PC-9 (cell line): ENCODE data around the gene TAF11. TPM values are rescaled to one million over a fixed set of nuclear protein-coding genes. Genes with fewer than 3 reads are reported as not detected.

Experiments
- BruUV-seq: library from RNA; stranded (reverse); fragments of 400-500 nt; replicated peaks from 2 replicates; lab custom pipeline; 2021; lab: Mats Ljungman, UMichigan
- CTCF ChIA-PET: fragments of 300-600 bp; sonication (Branson Sonifier 250); formaldehyde crosslinking; loops from one replicate; lab custom pipeline; 2022; ENCODE audit warnings: antibody characterized with exemption; lab: Charles Lee
- POLR2A ChIA-PET: fragments of 300-600 bp; sonication (Branson Sonifier 250); formaldehyde crosslinking; loops from one replicate; lab custom pipeline; 2022; ENCODE audit warnings: antibody characterized with exemption; ENCODE audit not compliant: unreplicated experiment; lab: Charles Lee
- DNase-seq, 2 experiments: peaks; one replicate each; pipeline versions ENCODE4 v3.0.0 to v3.0.0-alpha.2; 2015 to 2022; ENCODE audit warnings: mixed read lengths in 1 of 2
- H2AFZ ChIP-seq: fragments of 200-600 bp; sonication (generic); 2 replicates; pipeline ENCODE4 v1.8.1; 2017; ENCODE audit warnings: antibody characterized with exemption
- H3F3A ChIP-seq: fragments of 200-600 bp; sonication (generic); 2 replicates; pipeline ENCODE4 v1.8.1; 2017; ENCODE audit warnings: antibody characterized with exemption, mild to moderate bottlenecking, low read depth; ENCODE audit not compliant: insufficient read depth
- H3K27ac ChIP-seq: fragments of 200-600 bp; sonication (generic); 2 replicates; pipeline ENCODE4 v1.6.1; 2016; ENCODE audit warnings: mixed run types
- H3K27me3 ChIP-seq: fragments of 200-600 bp; sonication (generic); 2 replicates; pipeline ENCODE4 v1.6.1; 2016; ENCODE audit warnings: low read depth, mixed run types; ENCODE audit not compliant: insufficient read depth
- H3K36me3 ChIP-seq: fragments of 200-600 bp; sonication (generic); 2 replicates; pipeline ENCODE4 v1.6.1; 2016; ENCODE audit warnings: low read depth, mixed run types
- H3K4me1 ChIP-seq: fragments of 200-600 bp; sonication (generic); replicated peaks from 2 replicates; pipeline ENCODE4 v1.6.1; 2016; ENCODE audit warnings: mixed run types; ENCODE audit not compliant: insufficient read depth
- H3K4me2 ChIP-seq: fragments of 200-600 bp; sonication (generic); 2 replicates; pipeline ENCODE4 v1.6.1; 2017; ENCODE audit warnings: mixed run types
- H3K4me3 ChIP-seq: fragments of 200-600 bp; sonication (generic); 2 replicates; pipeline ENCODE4 v1.6.1; 2016; ENCODE audit warnings: mixed run types
- H3K79me2 ChIP-seq: fragments of 200-600 bp; sonication (generic); 2 replicates; pipeline ENCODE4 v1.6.1; 2017; ENCODE audit warnings: low read depth, mixed run types
- H3K9me2 ChIP-seq: fragments of 200-600 bp; sonication (generic); 2 replicates; pipeline ENCODE4 v1.8.1; 2017; ENCODE audit warnings: mild to moderate bottlenecking; ENCODE audit not compliant: insufficient read depth
- H3K9me3 ChIP-seq: fragments of 200-600 bp; sonication (generic); 2 replicates; pipeline ENCODE4 v1.8.1; 2016; ENCODE audit warnings: low read depth; ENCODE audit not compliant: insufficient read depth
- H4K20me1 ChIP-seq: fragments of 200-600 bp; sonication (generic); 2 replicates; pipeline ENCODE4 v1.8.1; 2017; ENCODE audit not compliant: insufficient read depth
- EZH2 ChIP-seq: fragments of 200-600 bp; sonication (generic); IDR thresholded peaks from 2 replicates; pipeline ENCODE4 v1.8.0; 2017; ENCODE audit warnings: antibody characterized with exemption, low read depth
- intact Hi-C: fragments of 100-400 bp; cut with micrococcal nuclease; formaldehyde crosslinking; loops from one replicate; pipeline ENCODE4 v1.10.0; 2022; ENCODE audit not compliant: unreplicated experiment
- total RNA-seq: library from RNA; stranded (reverse); gene quantifications from 2 replicates; pipeline ENCODE4 v1.2.3, GENCODE V29; 2021
- TF ChIP-seq, protein P1 (sequence below): fragments of 200-600 bp; sonication (generic); conservative IDR thresholded peaks from 2 replicates; pipeline ENCODE4 v1.6.1; 2017; ENCODE audit warnings: mixed run types, antibody characterized with exemption, mild to moderate bottlenecking, moderate library complexity

Gene TAF11
- total RNA-seq, 1 experiment from 2014 or later: 27.2 TPM

DNA sequence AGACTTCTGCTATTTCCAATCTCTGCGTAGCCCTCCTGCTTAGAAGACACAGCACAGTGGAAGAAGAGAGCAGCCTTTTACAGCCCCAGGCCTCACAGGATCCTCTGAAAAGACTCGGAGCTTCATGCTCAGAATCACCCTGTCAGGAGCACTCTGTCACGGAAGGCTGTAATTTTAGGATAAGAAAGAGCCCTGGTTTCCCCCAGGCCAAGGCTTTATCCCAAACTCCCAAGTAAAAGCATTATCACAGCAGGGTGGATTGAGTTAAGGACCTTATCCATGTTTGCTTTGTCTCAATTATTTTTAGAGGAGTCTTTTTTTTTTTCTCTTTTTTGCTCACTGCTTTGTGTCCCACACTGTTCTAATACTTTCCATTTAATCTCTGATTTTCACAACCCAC, 40.4 kb upstream of the TAF11 start:
- no peak for DNase-seq
- TF ChIP-seq, protein P1, sequence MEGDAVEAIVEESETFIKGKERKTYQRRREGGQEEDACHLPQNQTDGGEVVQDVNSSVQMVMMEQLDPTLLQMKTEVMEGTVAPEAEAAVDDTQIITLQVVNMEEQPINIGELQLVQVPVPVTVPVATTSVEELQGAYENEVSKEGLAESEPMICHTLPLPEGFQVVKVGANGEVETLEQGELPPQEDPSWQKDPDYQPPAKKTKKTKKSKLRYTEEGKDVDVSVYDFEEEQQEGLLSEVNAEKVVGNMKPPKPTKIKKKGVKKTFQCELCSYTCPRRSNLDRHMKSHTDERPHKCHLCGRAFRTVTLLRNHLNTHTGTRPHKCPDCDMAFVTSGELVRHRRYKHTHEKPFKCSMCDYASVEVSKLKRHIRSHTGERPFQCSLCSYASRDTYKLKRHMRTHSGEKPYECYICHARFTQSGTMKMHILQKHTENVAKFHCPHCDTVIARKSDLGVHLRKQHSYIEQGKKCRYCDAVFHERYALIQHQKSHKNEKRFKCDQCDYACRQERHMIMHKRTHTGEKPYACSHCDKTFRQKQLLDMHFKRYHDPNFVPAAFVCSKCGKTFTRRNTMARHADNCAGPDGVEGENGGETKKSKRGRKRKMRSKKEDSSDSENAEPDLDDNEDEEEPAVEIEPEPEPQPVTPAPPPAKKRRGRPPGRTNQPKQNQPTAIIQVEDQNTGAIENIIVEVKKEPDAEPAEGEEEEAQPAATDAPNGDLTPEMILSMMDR: no peak
- no peak for TF ChIP-seq EZH2
- POLR2A ChIA-PET: no interaction called here
- no peak overlapping the region for H3K4me2 ChIP-seq
- H3K36me3 ChIP-seq: peaks cover 5% of the 10 kb centered on the region; the same call in 1 of the 2 replicates
- H4K20me1 ChIP-seq: peaks cover 19% of the 10 kb centered on the region; the same call in 1 of the 2 replicates
- H3K4me1 ChIP-seq: 0 out of 2 replicates have a peak, but pooled peaks cover 7% of the 10 kb centered on the region
- intact Hi-C loops: no loop called here
- no peaks in the 10 kb centered on the region for H3K9me3 ChIP-seq
- no peaks in the 10 kb centered on the region for H3K9me2 ChIP-seq
- CTCF ChIA-PET: no interaction called here
- no peaks in the 10 kb centered on the region for H3K27me3 ChIP-seq
- BruUV-seq: no TSS peak
- H3K27ac ChIP-seq: no peak overlapping the region
- H3F3A ChIP-seq: no peaks in the 10 kb centered on the region
- no peak overlapping the region for H3K4me3 ChIP-seq
- H3K79me2 ChIP-seq: peaks cover 25% of the 10 kb centered on the region; the same call in 1 of the 2 replicates
- no peak overlapping the region for H2AFZ ChIP-seq

DNA sequence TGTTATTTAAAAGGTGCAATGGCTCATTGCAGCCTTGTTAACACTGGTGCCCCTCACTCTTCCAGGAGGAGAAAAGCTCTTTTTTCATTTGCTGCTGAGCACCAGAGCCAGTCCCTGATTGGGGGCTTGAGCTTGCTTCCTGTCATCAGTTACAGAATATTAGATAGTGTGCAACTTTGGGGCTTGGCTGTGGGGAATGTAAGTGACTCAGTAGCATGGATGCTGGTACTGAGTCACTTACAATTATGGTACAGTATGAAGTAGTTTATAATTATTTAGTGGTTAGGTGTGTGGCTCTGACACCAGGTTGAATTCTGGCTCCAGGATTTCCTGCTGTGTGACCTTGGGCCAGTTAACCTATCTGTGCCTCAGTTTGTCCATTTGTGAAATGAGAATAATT, 38.8 kb upstream of the TAF11 start:
- peaks cover 24% of the 10 kb centered on the region; the same call in 1 of the 2 replicates for H4K20me1 ChIP-seq
- H3K4me1 ChIP-seq: 0 out of 2 replicates have a peak, but pooled peaks cover 7% of the 10 kb centered on the region
- no peaks in the 10 kb centered on the region for H3K36me3 ChIP-seq
- no peak overlapping the region for H2AFZ ChIP-seq
- H3K27me3 ChIP-seq: no peaks in the 10 kb centered on the region
- CTCF ChIA-PET: no interaction called here
- H3K79me2 ChIP-seq: peaks cover 22% of the 10 kb centered on the region; the same call in 1 of the 2 replicates
- H3F3A ChIP-seq: peaks cover 6% of the 10 kb centered on the region; the same call in 1 of the 2 replicates
- POLR2A ChIA-PET: no interaction called here
- H3K27ac ChIP-seq: no peak overlapping the region
- H3K4me3 ChIP-seq: no peak overlapping the region
- intact Hi-C loops: no loop called here
- H3K4me2 ChIP-seq: no peak overlapping the region
- no peaks in the 10 kb centered on the region for H3K9me3 ChIP-seq
- no TSS peak for BruUV-seq
- no peaks in the 10 kb centered on the region for H3K9me2 ChIP-seq
- TF ChIP-seq EZH2: no peak
- TF ChIP-seq, protein P1: no peak
- no peak for DNase-seq

DNA sequence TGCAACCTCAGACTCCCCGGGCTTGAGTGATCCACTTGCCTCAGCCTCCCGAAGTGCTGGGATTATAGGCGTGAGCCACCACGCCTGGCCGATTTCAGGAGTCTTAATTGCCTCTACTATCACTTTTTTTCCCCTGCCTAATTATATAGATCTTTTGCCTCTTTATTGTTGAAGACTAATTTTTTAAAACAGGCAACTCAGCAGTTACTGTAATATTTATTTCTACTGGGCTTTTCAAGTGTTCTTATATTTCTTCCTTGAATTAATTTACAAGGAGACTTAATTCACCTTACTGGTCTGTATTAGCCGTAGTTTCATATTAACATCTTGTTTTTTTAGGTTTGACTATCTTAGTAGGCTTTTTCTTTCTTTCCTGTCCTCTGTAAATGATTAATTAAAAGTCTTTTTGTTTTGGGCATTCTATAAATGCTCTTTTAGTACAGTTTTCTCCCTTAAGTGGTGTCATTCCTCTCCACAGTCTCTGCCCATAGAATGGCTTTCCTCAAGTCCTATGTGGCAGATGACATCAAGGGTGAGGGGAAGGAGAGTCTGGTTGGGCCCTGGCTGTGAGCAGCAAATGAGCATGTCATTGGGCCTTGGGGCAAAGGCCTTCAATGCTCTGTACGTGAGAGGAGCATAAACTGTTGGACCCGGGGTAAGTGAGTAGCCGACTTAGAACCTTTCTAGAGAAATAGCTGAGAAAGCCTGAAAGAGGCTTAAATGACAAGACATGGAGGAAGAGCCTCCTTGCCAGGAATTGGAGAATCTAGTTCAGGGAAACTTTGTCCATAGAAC, 37.2 kb upstream of the TAF11 start:
- Histone ChIP-seq H2AFZ (no peak overlapping the region), H3K9me3 (no peaks in the 10 kb centered on the region), H3K4me1 (0 out of 2 replicates have a peak, but pooled peaks cover 7% of the 10 kb centered on the region), H3K27ac (no peak overlapping the region), H3K9me2 (no peaks in the 10 kb centered on the region), H3K4me2 (no peak overlapping the region), H4K20me1 (peaks cover 28% of the 10 kb centered on the region), H3K36me3 (no peaks in the 10 kb centered on the region), H3F3A (peaks cover 6% of the 10 kb centered on the region; the same call in 1 of the 2 replicates), H3K27me3 (no peaks in the 10 kb centered on the region), H3K79me2 (0 out of 2 replicates have a peak, but pooled peaks cover 20% of the 10 kb centered on the region), H3K4me3 (no peak overlapping the region)
- TF ChIP-seq, protein P1: no peak
- TF ChIP-seq EZH2: no peak
- ChIA-PET POLR2A (interaction anchor here (0.6 kb wide), 1 partner anchor 28 kb away, joined by 3 read pairs; no protein-coding TSS in a partner anchor), CTCF (no interaction called here)
- intact Hi-C loops: no loop called here
- no TSS peak for BruUV-seq
- DNase-seq: no peak
